Activated naive CD4-positive, alpha-beta T cell treated with anti-CD3 and anti-CD28 coated beads, Interleukin-2, amount 50 U/mL, for 24 hours (primary cell): ENCODE results near the gene DHX57.

Experiments
- H3K27ac Mint-ChIP-seq: one replicate; pipeline ENCODE4 v1.8.0; 2021; ENCODE audit warnings: mild to moderate bottlenecking, mixed read lengths
- H3K27me3 Mint-ChIP-seq: one replicate; pipeline ENCODE4 v1.8.0; 2021; ENCODE audit warnings: mixed read lengths
- H3K36me3 Mint-ChIP-seq: one replicate; pipeline ENCODE4 v1.8.0; 2021; ENCODE audit warnings: mixed read lengths
- H3K4me1 Mint-ChIP-seq: one replicate; pipeline ENCODE4 v1.8.0; 2021; ENCODE audit warnings: mixed read lengths
- H3K4me3 Mint-ChIP-seq: one replicate; pipeline ENCODE4 v1.8.0; 2021; ENCODE audit warnings: mild to moderate bottlenecking, mixed read lengths
- H3K9me3 Mint-ChIP-seq: one replicate; pipeline ENCODE4 v1.8.0; 2021; ENCODE audit warnings: mixed read lengths

The DHX57 gene

GRCh38 chr2:38875576-38876367 is at the start of gene DHX57, which contains the start of gene MORN2:
TSS of gene DHX57 (minus strand) at chr2:38875934. CDS start at chr2:38868405, 7,529 bp downstream.
TSS of gene MORN2 (plus strand) at chr2:38875976.
- Mint-ChIP-seq H3K9me3 (peaks cover 7% of the 10 kb centered on the region), H3K4me3 (peak within 1 kb of the TSS; percentile 99), H3K4me1 (peaks cover 36% of the 10 kb centered on the region), H3K27ac (peak within 1 kb of the TSS; percentile 95), H3K36me3 (peaks cover 15% of the 10 kb centered on the region), H3K27me3 (no peaks in the 10 kb centered on the region)

DNA sequence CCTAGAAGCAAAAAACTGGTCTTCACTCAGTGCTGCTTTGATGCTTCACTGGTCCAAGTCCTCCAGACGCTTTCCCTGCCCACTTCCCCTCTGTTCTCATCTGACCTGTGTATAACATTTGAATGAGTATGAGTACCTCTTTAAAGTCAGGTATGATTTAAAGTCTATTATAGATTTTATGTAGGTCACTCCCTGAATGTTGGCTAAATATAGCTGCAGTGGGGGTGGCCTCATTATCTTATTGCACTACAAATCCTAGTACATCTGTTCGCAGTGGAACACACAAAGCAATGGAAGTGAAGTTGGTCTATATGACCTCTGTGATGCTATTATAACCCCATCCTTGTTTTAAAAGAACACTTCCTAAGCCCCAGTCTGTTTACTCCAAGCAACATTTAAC is 47.2 kb upstream of the DHX57 start:
- H3K27ac Mint-ChIP-seq = no peak overlapping the region

DNA sequence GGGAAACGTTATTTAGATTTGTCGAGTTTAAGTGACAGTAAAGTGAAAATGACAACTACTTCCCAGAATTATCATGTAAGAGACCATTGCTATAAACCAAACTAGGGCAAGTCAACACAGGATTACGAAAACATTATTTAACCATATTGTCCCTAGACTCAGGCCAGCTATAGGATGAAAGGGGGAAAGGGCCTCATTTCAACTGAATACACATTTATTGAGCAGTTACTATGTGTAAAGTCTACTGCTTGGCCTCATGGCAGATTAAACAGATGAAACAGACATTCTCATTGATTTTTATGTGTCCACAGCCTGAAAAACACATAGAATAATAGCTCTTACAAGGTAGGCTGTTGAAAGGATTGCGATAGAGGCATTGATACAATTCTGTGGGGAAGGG is 46.7 kb upstream of the DHX57 start:
- Mint-ChIP-seq H3K27me3 (peaks cover 2% of the 10 kb centered on the region), H3K36me3 (no peaks in the 10 kb centered on the region), H3K9me3 (no peaks in the 10 kb centered on the region), H3K4me3 (no peak overlapping the region), H3K27ac (no peak overlapping the region), H3K4me1 (no peaks in the 10 kb centered on the region)

More for the DNA sequence above, 47.2 kb upstream of the DHX57 start:
- H3K9me3 Mint-ChIP-seq = no peaks in the 10 kb centered on the region
- H3K27me3 Mint-ChIP-seq = peaks cover 2% of the 10 kb centered on the region
- no peaks in the 10 kb centered on the region for H3K36me3 Mint-ChIP-seq
- H3K4me3 Mint-ChIP-seq = no peak overlapping the region
- H3K4me1 Mint-ChIP-seq = no peaks in the 10 kb centered on the region

GRCh38 chr2:38912619-38913018 is 36.9 kb upstream of the DHX57 start:
- Mint-ChIP-seq H3K36me3 (no peaks in the 10 kb centered on the region), H3K4me1 (no peaks in the 10 kb centered on the region), H3K9me3 (no peaks in the 10 kb centered on the region), H3K4me3 (no peak overlapping the region), H3K27me3 (no peaks in the 10 kb centered on the region), H3K27ac (no peak overlapping the region)

- H3K27me3 Mint-ChIP-seq = no peaks in the 10 kb centered on the region
- no peaks in the 10 kb centered on the region for H3K9me3 Mint-ChIP-seq
- no peak overlapping the region for H3K4me3 Mint-ChIP-seq
- no peaks in the 10 kb centered on the region for H3K36me3 Mint-ChIP-seq
- H3K4me1 Mint-ChIP-seq = no peaks in the 10 kb centered on the region
- no peak overlapping the region for H3K27ac Mint-ChIP-seq
These were observed 35.5 kb upstream of the DHX57 start for GRCh38 chr2:38911191-38911590.

DNA sequence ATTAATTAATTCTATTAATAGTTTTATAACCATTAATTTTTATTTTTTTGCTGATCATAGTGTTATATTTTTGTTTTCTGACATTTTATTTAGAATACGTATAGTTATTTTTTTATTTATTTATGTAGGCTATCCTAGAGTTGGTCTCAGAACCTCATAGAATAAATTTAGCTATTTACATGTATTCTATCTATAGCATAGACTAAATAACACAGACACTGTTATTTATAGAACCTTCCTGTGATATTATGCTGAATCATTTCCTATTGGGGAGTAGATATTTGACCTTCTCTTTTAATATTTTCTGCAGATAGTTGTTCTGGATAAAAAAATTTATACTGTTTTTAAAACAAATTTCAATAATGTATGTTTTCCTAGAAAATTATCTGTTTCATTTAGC is 34.1 kb upstream of the DHX57 start:
- Mint-ChIP-seq H3K9me3 (no peaks in the 10 kb centered on the region), H3K36me3 (no peaks in the 10 kb centered on the region), H3K27me3 (no peaks in the 10 kb centered on the region), H3K4me3 (no peak overlapping the region), H3K27ac (no peak overlapping the region), H3K4me1 (no peaks in the 10 kb centered on the region)

DNA sequence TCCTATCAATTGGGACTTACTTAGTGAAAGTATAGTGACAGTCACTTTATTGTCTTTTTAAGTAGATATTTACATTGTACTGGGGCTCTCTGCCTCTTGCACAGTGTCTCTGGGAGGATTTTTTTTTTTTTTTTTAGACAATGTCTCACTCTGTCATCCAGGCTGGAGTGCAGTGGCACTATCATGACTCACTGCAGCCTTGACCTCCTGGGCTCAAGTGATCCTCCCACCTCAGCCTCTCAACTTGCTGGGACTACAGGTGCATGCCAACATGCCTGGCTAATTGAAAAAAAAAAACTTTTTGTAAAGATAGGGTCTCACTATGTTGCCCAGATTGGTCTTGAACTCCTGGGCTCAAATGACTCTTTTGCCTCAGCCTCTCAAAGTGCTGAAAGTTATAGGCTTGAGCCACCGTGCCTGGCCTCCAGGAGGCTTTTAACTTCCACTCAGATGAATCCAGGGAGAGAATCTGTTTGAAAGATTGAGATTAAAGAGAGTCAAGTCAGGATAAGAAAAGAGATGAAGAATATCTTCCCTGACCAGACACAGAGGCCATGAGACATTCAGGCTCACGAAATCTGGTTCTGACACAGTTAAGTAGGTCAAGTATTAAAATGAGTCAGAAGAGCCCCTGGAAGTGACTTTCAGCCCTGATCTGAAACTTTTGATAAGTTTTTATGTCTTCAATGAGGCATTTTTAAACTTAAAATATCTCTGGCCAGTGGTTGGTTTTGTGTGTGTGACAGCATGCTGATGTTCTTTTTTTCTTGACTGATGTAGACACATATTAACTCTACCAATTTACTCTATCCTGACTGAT is 32.2 kb upstream of the DHX57 start:
- H3K9me3 Mint-ChIP-seq = no peaks in the 10 kb centered on the region
- H3K27ac Mint-ChIP-seq = no peak overlapping the region
- H3K27me3 Mint-ChIP-seq = no peaks in the 10 kb centered on the region
- no peaks in the 10 kb centered on the region for H3K36me3 Mint-ChIP-seq
- no peak overlapping the region for H3K4me3 Mint-ChIP-seq
- no peaks in the 10 kb centered on the region for H3K4me1 Mint-ChIP-seq

GRCh38 chr2:38907242-38907641 is 31.5 kb upstream of the DHX57 start:
- Mint-ChIP-seq H3K4me3 (no peak overlapping the region), H3K36me3 (no peaks in the 10 kb centered on the region), H3K9me3 (no peaks in the 10 kb centered on the region), H3K27me3 (no peaks in the 10 kb centered on the region), H3K27ac (no peak overlapping the region), H3K4me1 (no peaks in the 10 kb centered on the region)

- H3K4me3 Mint-ChIP-seq = no peak overlapping the region
- H3K27ac Mint-ChIP-seq = no peak overlapping the region
- no peaks in the 10 kb centered on the region for H3K36me3 Mint-ChIP-seq
- no peaks in the 10 kb centered on the region for H3K4me1 Mint-ChIP-seq
- no peaks in the 10 kb centered on the region for H3K27me3 Mint-ChIP-seq
- no peaks in the 10 kb centered on the region for H3K9me3 Mint-ChIP-seq
These were observed 29.5 kb upstream of the DHX57 start for GRCh38 chr2:38905251-38905650.

- no peaks in the 10 kb centered on the region for H3K27me3 Mint-ChIP-seq
- H3K9me3 Mint-ChIP-seq = no peaks in the 10 kb centered on the region
- peaks cover 2% of the 10 kb centered on the region for H3K36me3 Mint-ChIP-seq
- H3K4me1 Mint-ChIP-seq = no peaks in the 10 kb centered on the region
- no peak overlapping the region for H3K4me3 Mint-ChIP-seq
- H3K27ac Mint-ChIP-seq = no peak overlapping the region
These were observed 25.0 kb upstream of the DHX57 start for GRCh38 chr2:38900726-38901125.

- H3K4me3 Mint-ChIP-seq = no peak overlapping the region
- no peaks in the 10 kb centered on the region for H3K9me3 Mint-ChIP-seq
- H3K27me3 Mint-ChIP-seq = no peaks in the 10 kb centered on the region
- H3K4me1 Mint-ChIP-seq = no peaks in the 10 kb centered on the region
- H3K36me3 Mint-ChIP-seq = peaks cover 2% of the 10 kb centered on the region
- no peak overlapping the region for H3K27ac Mint-ChIP-seq
These were observed 22.5 kb upstream of the DHX57 start for GRCh38 chr2:38898256-38898655.

DNA sequence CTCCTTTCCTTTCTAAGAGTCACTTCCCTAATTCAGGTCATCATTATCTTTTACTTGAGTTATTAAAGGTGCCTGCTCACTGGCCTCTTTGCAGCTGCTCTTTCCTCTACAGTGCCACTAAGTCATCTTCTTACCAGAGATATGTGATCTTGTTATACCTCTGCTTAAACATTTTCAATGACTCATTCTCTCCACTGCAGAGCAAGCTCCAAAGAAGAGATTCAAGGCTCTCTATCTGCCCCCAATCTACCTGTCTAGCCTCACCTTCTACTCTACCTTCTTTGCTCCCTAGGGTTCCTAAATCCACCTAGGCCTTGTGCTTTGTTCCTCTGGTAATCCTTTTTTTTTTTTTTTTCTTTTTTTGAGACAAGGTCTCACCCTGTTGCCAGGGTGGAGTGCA is 17.1 kb upstream of the DHX57 start:
- Mint-ChIP-seq H3K27ac (peak overlapping the region; percentile 21), H3K27me3 (no peaks in the 10 kb centered on the region), H3K9me3 (no peaks in the 10 kb centered on the region), H3K36me3 (peaks cover under 1% of the 10 kb centered on the region), H3K4me3 (no peak overlapping the region), H3K4me1 (no peaks in the 10 kb centered on the region)

- Mint-ChIP-seq H3K27ac (no peak within 1 kb of the TSS), H3K36me3 (peaks cover 3% of the 10 kb centered on the region), H3K4me3 (no peak within 1 kb of the TSS), H3K27me3 (no peaks in the 10 kb centered on the region), H3K9me3 (no peaks in the 10 kb centered on the region), H3K4me1 (no peaks in the 10 kb centered on the region)
These were observed 13.8 kb upstream of the DHX57 start, which contains the start of gene ARHGEF33 for GRCh38 chr2:38889575-38889974. TSS of gene ARHGEF33 (plus strand) at chr2:38889875. CDS start at chr2:38919448, 29,573 bp downstream.

DNA sequence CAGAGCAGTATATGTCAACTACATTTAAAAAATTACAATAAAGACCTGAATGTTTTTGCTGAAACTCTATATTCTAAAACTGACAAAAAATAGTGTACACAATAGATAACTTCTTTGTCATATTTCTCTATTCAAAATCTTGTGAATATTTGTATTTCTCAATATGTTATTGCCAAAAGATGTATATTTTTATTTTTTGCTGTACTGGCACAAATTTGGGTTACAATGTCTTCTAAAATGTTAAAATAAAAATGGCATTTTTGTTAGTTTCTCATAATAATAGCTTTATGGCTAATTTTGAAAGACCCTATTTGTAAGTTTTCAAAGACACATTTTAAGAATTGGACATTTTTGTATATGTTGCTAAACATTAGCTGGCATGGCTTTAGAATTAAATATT is 13.3 kb upstream of the DHX57 start:
- Mint-ChIP-seq H3K27me3 (no peaks in the 10 kb centered on the region), H3K27ac (no peak overlapping the region), H3K36me3 (peaks cover 5% of the 10 kb centered on the region), H3K4me3 (no peak overlapping the region), H3K9me3 (no peaks in the 10 kb centered on the region), H3K4me1 (no peaks in the 10 kb centered on the region)

DNA sequence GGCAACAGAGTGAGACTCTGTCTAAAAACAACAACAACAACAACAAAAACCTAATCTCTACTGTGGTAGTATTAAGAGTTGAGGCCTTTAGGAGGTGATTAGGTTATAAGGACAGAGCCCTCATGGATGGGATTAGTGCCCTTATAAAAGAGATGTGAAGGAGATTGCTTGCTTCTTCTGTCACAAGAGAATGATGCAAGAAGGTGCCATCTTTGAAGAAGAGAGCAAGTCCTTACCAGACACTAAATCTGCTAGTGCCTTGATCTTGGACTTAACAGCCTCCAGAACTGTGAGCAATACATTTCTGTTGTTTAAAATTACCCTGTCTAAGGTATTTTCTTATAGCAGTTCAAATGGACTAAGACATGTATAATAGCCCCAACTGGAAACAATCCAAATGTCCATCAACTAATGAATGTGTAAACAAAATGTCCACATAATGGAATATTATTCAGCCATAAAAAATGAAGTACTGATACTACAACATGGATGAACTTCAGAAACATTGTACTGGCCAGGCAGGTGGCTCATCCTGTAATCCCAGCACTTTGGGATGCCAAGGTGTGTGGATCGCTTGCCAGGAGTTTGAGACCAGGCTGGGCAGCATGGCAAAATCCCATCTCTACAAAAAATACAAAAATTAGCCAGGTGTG is 12.3 kb upstream of the DHX57 start:
- no peaks in the 10 kb centered on the region for H3K9me3 Mint-ChIP-seq
- peaks cover 5% of the 10 kb centered on the region for H3K36me3 Mint-ChIP-seq
- H3K4me3 Mint-ChIP-seq = no peak overlapping the region
- no peaks in the 10 kb centered on the region for H3K27me3 Mint-ChIP-seq
- H3K4me1 Mint-ChIP-seq = no peaks in the 10 kb centered on the region
- no peak overlapping the region for H3K27ac Mint-ChIP-seq

DNA sequence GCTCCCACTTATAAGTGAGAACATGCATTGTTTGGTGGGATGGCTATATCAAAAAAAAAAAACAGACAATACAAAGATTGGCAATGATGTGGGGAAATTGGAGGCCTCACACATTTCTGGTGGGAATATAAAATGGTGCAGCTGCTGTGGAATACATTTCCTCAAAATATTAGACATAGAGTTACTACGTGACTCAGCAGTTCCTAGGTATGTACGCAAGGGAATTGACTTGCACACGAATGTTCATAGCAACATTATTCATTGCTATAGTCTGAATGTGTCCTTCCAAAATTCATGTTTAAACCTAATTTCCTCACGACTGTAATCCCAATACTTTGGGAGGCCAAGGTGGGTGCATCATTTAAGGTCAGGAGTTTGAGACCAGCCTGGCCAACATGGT is 11.6 kb upstream of the DHX57 start:
- peaks cover 5% of the 10 kb centered on the region for H3K36me3 Mint-ChIP-seq
- H3K4me1 Mint-ChIP-seq = no peaks in the 10 kb centered on the region
- no peak overlapping the region for H3K4me3 Mint-ChIP-seq
- H3K27ac Mint-ChIP-seq = no peak overlapping the region
- H3K27me3 Mint-ChIP-seq = no peaks in the 10 kb centered on the region
- no peaks in the 10 kb centered on the region for H3K9me3 Mint-ChIP-seq
